ENCODE measurements around the gene RBCK1. TPM values are rescaled to one million over a fixed set of nuclear protein-coding genes. Genes with fewer than 3 reads are reported as not detected.
"Not testable (repeated sequence)": the region's sequence is repeated elsewhere in the genome, so short reads cannot be mapped to it uniquely, and the experiment has no call there.

The RBCK1 gene
- total RNA-seq, 1 experiment from 2014 or later, result 111 TPM

GRCh38 chr20:371755-372542, 36.1 kb upstream of the RBCK1 start:
- peak; percentile 96 to 98 for DNase-seq
- Histone ChIP-seq H3K9me3 (no peaks in the 10 kb centered on the region), H3K4me3 (ENCODE audit: low read depth, low read length) (no peak overlapping the region), H3K4me1 (peaks cover 68% of the 10 kb centered on the region), H3K36me3 (ENCODE audit: control insufficient read depth, insufficient read depth, low read length) (no peaks in the 10 kb centered on the region), H3K27me3 (replicated peaks; ENCODE audit: control insufficient read depth, insufficient read depth, low read length) (no peaks in the 10 kb centered on the region)
- ChIA-PET POLR2A (interaction anchor here (0.5 to 4.0 kb wide), 9 partner anchors 9 to 51 kb away, joined by 3 to 75 read pairs (median 5); partner anchors contain the start of genes NRSN2, RBCK1 and TRIB3), CTCF (interaction anchor here (0.6 to 2.2 kb wide), 5 partner anchors 10 to 106 kb away, joined by 4 to 16 read pairs (median 5); no protein-coding TSS in a partner anchor)
- BruUV-seq (replicated peaks), result no TSS peak
- H3K27ac Mint-ChIP-seq (ENCODE audit: unreplicated experiment), result peak overlapping the region; percentile 99
- no peaks in the 10 kb centered on the region for H3K27me3 Mint-ChIP-seq (ENCODE audit: insufficient read depth, unreplicated experiment)
- peak overlapping the region; percentile 66 for H3K4me3 Mint-ChIP-seq (ENCODE audit: unreplicated experiment)
- TF ChIP-seq CTCF (IDR thresholded peaks at IDR 0.05; ENCODE audit: insufficient read depth in 1 of 2, low read depth in 1 of 2, low read length in 1 of 2, severe bottlenecking in 1 of 2, unreplicated experiment in 1 of 2), result no peak
- H3K9me3 Mint-ChIP-seq (ENCODE audit: unreplicated experiment), result no peaks in the 10 kb centered on the region
- H3K36me3 Mint-ChIP-seq (ENCODE audit: insufficient read depth, unreplicated experiment), result peaks cover 26% of the 10 kb centered on the region
- peaks cover 60% of the 10 kb centered on the region for H3K4me1 Mint-ChIP-seq (ENCODE audit: low read depth, unreplicated experiment)
- intact Hi-C loops (cut with micrococcal nuclease; ENCODE audit: unreplicated experiment), result loop anchor here (2.0 kb wide), 1 partner anchor 17 kb away; no protein-coding TSS in a partner anchor

DNA sequence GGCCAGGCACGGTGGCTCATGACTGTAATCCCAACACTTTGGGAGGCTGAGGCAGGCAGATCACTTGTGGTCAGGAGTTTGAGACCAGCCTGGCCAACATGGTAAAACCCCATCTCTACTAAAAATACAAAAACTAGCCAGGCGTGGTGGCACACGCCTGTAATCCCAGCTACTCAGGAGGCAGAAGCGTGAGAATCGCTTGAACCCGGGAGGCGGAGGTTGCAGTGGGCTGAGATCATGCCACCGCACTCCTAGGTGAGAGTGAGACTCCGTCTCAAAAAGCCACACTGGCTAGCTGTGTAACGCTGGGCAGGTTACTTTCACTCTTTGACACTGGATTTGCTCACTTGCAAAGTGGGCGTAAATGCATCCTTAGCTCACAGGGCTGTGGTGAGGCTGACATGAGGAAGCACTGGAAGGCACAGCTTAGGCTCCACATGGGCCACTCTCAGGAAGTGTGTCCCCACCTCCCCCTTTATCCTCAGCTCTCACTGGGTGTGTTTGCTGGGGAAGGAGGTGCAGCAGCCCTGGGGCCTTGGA, 35.5 kb upstream of the RBCK1 start:
- H3K27me3 Mint-ChIP-seq (ENCODE audit: insufficient read depth, unreplicated experiment); DNase-seq; BruUV-seq (replicated peaks); H3K4me3 ChIP-seq (ENCODE audit: low read depth, low read length); H3K9me3 Mint-ChIP-seq (ENCODE audit: unreplicated experiment); intact Hi-C loops (cut with micrococcal nuclease; ENCODE audit: unreplicated experiment); H3K36me3 ChIP-seq (ENCODE audit: control insufficient read depth, insufficient read depth, low read length); H3K9me3 ChIP-seq; H3K27me3 ChIP-seq (replicated peaks; ENCODE audit: control insufficient read depth, insufficient read depth, low read length): not testable (repeated sequence)
- ChIA-PET CTCF (interaction anchor here (1.1 to 1.8 kb wide), 3 partner anchors 18 to 59 kb away, joined by 4 to 9 read pairs (median 6); no protein-coding TSS in a partner anchor), POLR2A (interaction anchor here (0.7 to 4.0 kb wide), 6 partner anchors 9 to 35 kb away, joined by 3 to 75 read pairs (median 14); partner anchors contain the start of genes NRSN2, RBCK1 and TRIB3)
- Mint-ChIP-seq H3K4me1 (ENCODE audit: low read depth, unreplicated experiment) (peaks cover 55% of the 10 kb centered on the region), H3K36me3 (ENCODE audit: insufficient read depth, unreplicated experiment) (peaks cover 26% of the 10 kb centered on the region), H3K27ac (ENCODE audit: unreplicated experiment) (peak overlapping the region; percentile 99), H3K4me3 (ENCODE audit: unreplicated experiment) (peak overlapping the region; percentile 66)
- H3K4me1 ChIP-seq, result peaks cover 61% of the 10 kb centered on the region

DNA sequence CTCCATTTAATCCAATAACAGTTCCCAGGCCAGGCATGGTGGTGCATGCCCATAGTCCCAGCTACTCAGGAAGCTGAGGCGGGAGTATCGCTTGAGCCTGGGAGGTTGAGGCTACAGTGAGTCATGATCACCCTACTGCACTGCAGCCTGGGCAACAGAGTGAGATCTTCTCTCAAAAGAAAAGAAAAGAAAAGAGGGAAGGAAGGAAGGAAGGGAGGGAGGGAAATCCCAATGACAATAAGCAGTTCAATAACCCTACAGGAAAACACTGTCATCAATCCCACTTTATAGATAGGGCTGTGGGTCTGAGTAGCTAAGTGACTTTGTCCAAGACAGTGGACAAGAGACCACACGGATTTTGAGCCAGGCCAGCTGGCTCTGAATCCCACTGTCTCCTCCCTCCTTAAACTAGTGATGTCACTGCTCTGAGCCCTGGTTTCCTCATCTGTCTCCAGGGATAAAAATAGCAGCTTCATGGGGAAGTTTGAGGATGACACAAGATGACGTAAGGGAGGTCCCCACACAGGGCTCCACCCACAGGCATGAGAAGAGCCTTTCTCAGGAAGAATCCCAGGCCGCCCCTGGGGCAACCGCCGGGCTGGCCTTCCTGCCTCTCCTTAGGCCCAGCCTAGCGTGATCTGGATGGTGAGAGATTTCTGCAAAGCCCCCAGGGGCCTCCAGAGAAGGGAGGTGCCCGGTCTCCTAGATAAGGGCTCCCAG, 34.8 kb upstream of the RBCK1 start:
- no peak overlapping the region for H3K4me3 ChIP-seq (ENCODE audit: low read depth, low read length)
- TF ChIP-seq CTCF (IDR thresholded peaks at IDR 0.05; ENCODE audit: insufficient read depth in 1 of 2, low read depth in 1 of 2, low read length in 1 of 2, severe bottlenecking in 1 of 2, unreplicated experiment in 1 of 2), result no peak
- no TSS peak for BruUV-seq (replicated peaks)
- no peaks in the 10 kb centered on the region for H3K27me3 Mint-ChIP-seq (ENCODE audit: insufficient read depth, unreplicated experiment)
- peaks cover 56% of the 10 kb centered on the region for H3K4me1 Mint-ChIP-seq (ENCODE audit: low read depth, unreplicated experiment)
- no peaks in the 10 kb centered on the region for H3K36me3 ChIP-seq (ENCODE audit: control insufficient read depth, insufficient read depth, low read length)
- intact Hi-C loops (cut with micrococcal nuclease; ENCODE audit: unreplicated experiment), result no loop called here
- peak; percentile 77 to 87 for DNase-seq
- no peaks in the 10 kb centered on the region for H3K27me3 ChIP-seq (replicated peaks; ENCODE audit: control insufficient read depth, insufficient read depth, low read length)
- POLR2A ChIA-PET, result interaction anchor here (0.6 to 4.0 kb wide), 5 partner anchors 8 to 34 kb away, joined by 3 to 75 read pairs (median 3); partner anchors contain the start of genes NRSN2 and TRIB3
- H3K27ac Mint-ChIP-seq (ENCODE audit: unreplicated experiment), result peak overlapping the region; percentile 99
- H3K9me3 ChIP-seq, result no peaks in the 10 kb centered on the region
- CTCF ChIA-PET, result interaction anchor here (1.2 to 1.8 kb wide), 2 partner anchors 19 to 58 kb away, joined by 6 to 9 read pairs; no protein-coding TSS in a partner anchor
- H3K4me1 ChIP-seq, result peaks cover 56% of the 10 kb centered on the region
- H3K36me3 Mint-ChIP-seq (ENCODE audit: insufficient read depth, unreplicated experiment), result peaks cover 26% of the 10 kb centered on the region
- peak overlapping the region; percentile 21 for H3K4me3 Mint-ChIP-seq (ENCODE audit: unreplicated experiment)
- no peaks in the 10 kb centered on the region for H3K9me3 Mint-ChIP-seq (ENCODE audit: unreplicated experiment)
